ENCODE data around the gene PPP2R2B. TPM values are rescaled to one million over a fixed set of nuclear protein-coding genes. Genes with fewer than 3 reads are reported as not detected.

The PPP2R2B gene
- total and polyA plus RNA-seq, 2 of the 4 experiments (the other 2 are of a cell fraction), result not detected

- no TSS peak for BruUV-seq (replicated peaks)
- no peak overlapping the region for H2BK120ac ChIP-seq (ENCODE audit: low read depth, low read length)
- no peak overlapping the region for H3K14ac ChIP-seq (replicated peaks; ENCODE audit: low read depth, low read length)
- ChIA-PET CTCF (no interaction called here), POLR2A (ENCODE audit: unreplicated experiment) (no interaction called here)
- no peak overlapping the region for H3K4ac ChIP-seq (ENCODE audit: low read depth, low read length)
- dilution Hi-C loops (cut with HindIII; ENCODE audit: low sequenced_read_pairs, unreplicated experiment) (no loop called here), in situ Hi-C loops (cut with MboI; ENCODE audit: low sequenced_read_pairs) (no loop called here), intact Hi-C loops (cut with micrococcal nuclease) (no loop called here)
- ATAC-seq (ENCODE audit: low read depth) (no peak), DNase-seq (no peak)
- no peak overlapping the region for H3K4me3 ChIP-seq (ENCODE audit: insufficient read depth, low read depth, low read length)
- H3K18ac ChIP-seq (ENCODE audit: low read depth, low read length), result no peak overlapping the region
- no peaks in the 10 kb centered on the region for H3K79me1 ChIP-seq (ENCODE audit: low read depth in 1 of 2, low read length in 2 of 2)
- H2BK20ac ChIP-seq (ENCODE audit: low read depth, low read length), result no peak overlapping the region
- no peak overlapping the region for H2BK5ac ChIP-seq (ENCODE audit: low read depth, low read length, poor library complexity, severe bottlenecking)
- H2BK15ac ChIP-seq (ENCODE audit: low read depth, low read length), result no peak overlapping the region
- H3K27ac ChIP-seq (ENCODE audit: insufficient read depth, low read length), result no peak overlapping the region
- no CpG with 5 or more reads among the region's 2 CpGs for WGBS, 2 experiments (ENCODE audit: extremely low coverage in 2 of 2, insufficient read length in 1 of 2)
- no peak overlapping the region for H2AK5ac ChIP-seq (ENCODE audit: low read depth, low read length)
- no peak overlapping the region for H3K23ac ChIP-seq (ENCODE audit: low read depth, low read length)
- H4K5ac ChIP-seq (ENCODE audit: low read depth, low read length), result no peak overlapping the region
- H3K4me2 ChIP-seq (ENCODE audit: low read depth, low read length), result no peak overlapping the region
- no peaks in the 10 kb centered on the region for H3K9me3 ChIP-seq (ENCODE audit: control insufficient read depth, insufficient read depth, low read length)
- no peak overlapping the region for H3K9ac ChIP-seq (ENCODE audit: low read depth, low read length)
- no peak overlapping the region for H3K56ac ChIP-seq (ENCODE audit: extremely low read depth, insufficient read depth, low read length)
- TF ChIP-seq RCOR1 (IDR thresholded peaks at IDR 0.05; ENCODE audit: insufficient replicate concordance, low read length), result no peak
- TF ChIP-seq FOS (IDR thresholded peaks at IDR 0.05; ENCODE audit: low read depth, low read length), result no peak
- TF ChIP-seq MAFK (IDR thresholded peaks at IDR 0.05; ENCODE audit: low read depth, low read length), result no peak
- no peak for TF ChIP-seq USF2 (IDR thresholded peaks at IDR 0.05; ENCODE audit: low read depth, low read length)
- TF ChIP-seq ELK1 (IDR thresholded peaks at IDR 0.05; ENCODE audit: borderline replicate concordance, low read depth, low read length), result no peak
- TF ChIP-seq RFX5 (IDR thresholded peaks at IDR 0.05; ENCODE audit: low read depth, low read length), result no peak
- no peak for TF ChIP-seq NFE2L2 (IDR thresholded peaks at IDR 0.05; ENCODE audit: low read depth, low read length)
- no peak for TF ChIP-seq MAZ (IDR thresholded peaks at IDR 0.05; ENCODE audit: borderline replicate concordance, low read depth, low read length)
- TF ChIP-seq SMC3 (IDR thresholded peaks at IDR 0.05; ENCODE audit: low read depth, low read length), result no peak
- no peaks in the 10 kb centered on the region for H3K36me3 ChIP-seq (ENCODE audit: control insufficient read depth, insufficient read depth, low read length)
- no peaks in the 10 kb centered on the region for H4K20me1 ChIP-seq (ENCODE audit: insufficient read depth, low read length)
- H3K4me1 ChIP-seq (ENCODE audit: control insufficient read depth, insufficient read depth, low read length), result no peaks in the 10 kb centered on the region
- no peak overlapping the region for H2AK9ac ChIP-seq (replicated peaks; ENCODE audit: low read depth, low read length, poor library complexity)
- H2AFZ ChIP-seq (replicated peaks; ENCODE audit: low read length, poor library complexity), result no peak overlapping the region
- no peak overlapping the region for H4K91ac ChIP-seq (ENCODE audit: insufficient read depth, low read depth, low read length)
- H3K27me3 ChIP-seq (ENCODE audit: control insufficient read depth, insufficient read depth, low read length), result no peaks in the 10 kb centered on the region
- H4K8ac ChIP-seq (ENCODE audit: low read depth in 2 of 2, low read length in 2 of 2), result no peak overlapping the region
- no peaks in the 10 kb centered on the region for H3K9me1 ChIP-seq (ENCODE audit: insufficient read depth, low read length)
These were observed 286.2 kb downstream of the PPP2R2B start for GRCh38 chr5:146592352-146592751.
